Panc1 (cell line): ENCODE results near the gene EIF3L. TPM values are rescaled to one million over a fixed set of nuclear protein-coding genes. Genes with fewer than 3 reads are reported as not detected.

Experiments
- ATAC-seq: fragments of 200-7000 bp; cut with Tn5 transposase; 2 replicates; pipeline ENCODE4 v1.9.1; 2020; ENCODE audit warnings: mild to moderate bottlenecking, moderate library complexity
- BruUV-seq: library from RNA; stranded (reverse); fragments of 400-500 nt; replicated peaks from 2 replicates; lab custom pipeline; 2021; lab: Mats Ljungman, UMichigan
- CTCF ChIA-PET: fragments of 300-600 bp; sonication (Branson Sonifier 250); formaldehyde crosslinking; loops from one replicate; lab custom pipeline; 2022; ENCODE audit warnings: antibody characterized with exemption; lab: Charles Lee
- POLR2A ChIA-PET: fragments of 300-600 bp; sonication (Branson Sonifier 250); formaldehyde crosslinking; loops from one replicate; lab custom pipeline; 2022; ENCODE audit warnings: antibody characterized with exemption; lab: Charles Lee
- DNase-seq: peaks from one replicate; pipeline ENCODE4 v3.0.0-alpha.2; 2010; ENCODE audit warnings: low read depth, low spot score
- H3K27ac ChIP-seq: 2 replicates; pipeline ENCODE4 v1.5.1; 2011; ENCODE audit warnings: mild to moderate bottlenecking, low read length, inconsistent platforms
- H3K27me3 ChIP-seq: fragments of 200-500 bp; sonication (Bioruptor generic); 2 replicates; pipeline ENCODE4 v1.6.0; 2014; ENCODE audit warnings: low read length, inconsistent platforms; ENCODE audit not compliant: control insufficient read depth, insufficient read depth
- H3K36me3 ChIP-seq: fragments of 200-500 bp; sonication (Bioruptor generic); 2 replicates; pipeline ENCODE4 v1.5.1; 2014; ENCODE audit warnings: inconsistent platforms, mild to moderate bottlenecking, low read length, moderate library complexity; ENCODE audit not compliant: control insufficient read depth, insufficient read depth
- H3K4me1 ChIP-seq: 2 replicates; pipeline ENCODE4 v1.5.1; 2011; ENCODE audit warnings: inconsistent platforms, mild to moderate bottlenecking, low read length, moderate library complexity; ENCODE audit not compliant: control insufficient read depth, insufficient read depth
- H3K4me3 ChIP-seq, 2 experiments: 2 replicates each; pipeline ENCODE4 v1.5.1; 2011 to 2012; ENCODE audit warnings: low read depth in 2 of 2, low read length in 2 of 2, mild to moderate bottlenecking in 2 of 2, inconsistent platforms in 1 of 2, moderate library complexity in 1 of 2
- H3K9me3 ChIP-seq: fragments of 200-500 bp; sonication (Bioruptor generic); 2 replicates; pipeline ENCODE4 v1.5.1; 2014; ENCODE audit warnings: low read depth, mild to moderate bottlenecking, inconsistent platforms, low read length, moderate library complexity; ENCODE audit not compliant: control insufficient read depth, insufficient read depth
- POLR2AphosphoS5 ChIP-seq: IDR thresholded peaks from 2 replicates; pipeline ENCODE4 v1.6.1; 2012; ENCODE audit warnings: mild to moderate bottlenecking, low read depth, low read length, moderate library complexity
- SIN3A ChIP-seq: IDR thresholded peaks from 2 replicates; pipeline ENCODE4 v1.6.1; 2012; ENCODE audit warnings: low read depth, mild to moderate bottlenecking, low read length, moderate library complexity, borderline replicate concordance; ENCODE audit not compliant: insufficient read depth
- TCF7L2 ChIP-seq: IDR thresholded peaks from 2 replicates; pipeline ENCODE4 v1.6.1; 2011; ENCODE audit warnings: mild to moderate bottlenecking, low read depth, low read length, inconsistent platforms
- in situ Hi-C: cut with HindIII; loops from 2 replicates; pipeline ENCODE4 v1.10.0; 2016; ENCODE audit warnings: low sequenced_read_pairs, low pct_unique_long_range_greater_than_20kb
- intact Hi-C: fragments of 100-400 bp; cut with micrococcal nuclease; formaldehyde crosslinking; loops from one replicate; pipeline ENCODE4 v1.10.0; 2022; ENCODE audit not compliant: unreplicated experiment
- total RNA-seq: library from RNA; stranded (reverse); gene quantifications from one replicate; pipeline ENCODE4 v1.2.1, GENCODE V29; 2021; ENCODE audit not compliant: unreplicated experiment
- TF ChIP-seq, protein P1 (sequence below): fragments of 450-650 bp; IDR thresholded peaks from 2 replicates; pipeline ENCODE4 v1.5.1; 2017; ENCODE audit warnings: mild to moderate bottlenecking
- TF ChIP-seq, protein P2 (sequence below), 2 experiments: IDR thresholded peaks; 2 replicates each; pipeline ENCODE4 v1.6.1; 2011 to 2012; ENCODE audit warnings: low read depth in 2 of 2, control low read depth in 1 of 2, low read length in 1 of 2, mild to moderate bottlenecking in 1 of 2, moderate library complexity in 1 of 2; ENCODE audit not compliant: insufficient read depth in 1 of 2

The EIF3L gene
- total RNA-seq, 1 experiment from 2014 or later: 211 TPM

DNA sequence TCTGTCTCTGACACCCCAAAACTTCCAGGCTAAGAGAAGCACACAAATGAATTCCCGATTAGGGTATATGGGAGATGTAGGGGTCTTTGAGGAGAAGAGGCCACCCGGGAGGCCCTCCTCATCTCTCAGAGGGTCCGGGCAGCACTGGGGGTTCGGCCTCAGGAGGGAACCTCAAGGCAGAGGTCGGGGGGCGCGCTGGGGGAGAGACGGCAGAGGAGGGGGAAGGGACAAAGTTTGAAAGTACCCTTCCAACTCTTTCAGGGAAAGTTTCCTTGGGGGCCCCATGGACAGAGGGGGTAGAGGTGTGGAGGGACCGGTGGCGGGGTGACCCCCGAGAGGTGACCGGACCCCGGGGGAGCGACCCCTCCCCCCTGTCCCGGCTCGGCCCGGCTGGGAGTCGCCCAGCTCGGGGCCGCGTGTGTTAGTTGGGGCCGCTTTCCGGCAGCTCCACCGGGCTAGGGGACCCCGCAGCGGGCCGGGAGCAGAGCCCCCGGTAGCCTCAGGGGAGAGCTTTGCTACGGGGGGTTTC, 44.8 kb upstream of the EIF3L start:
- CTCF ChIA-PET: interaction anchor here (0.9 kb wide), 1 partner anchor 36 kb away, joined by 4 read pairs; no protein-coding TSS in a partner anchor

DNA sequence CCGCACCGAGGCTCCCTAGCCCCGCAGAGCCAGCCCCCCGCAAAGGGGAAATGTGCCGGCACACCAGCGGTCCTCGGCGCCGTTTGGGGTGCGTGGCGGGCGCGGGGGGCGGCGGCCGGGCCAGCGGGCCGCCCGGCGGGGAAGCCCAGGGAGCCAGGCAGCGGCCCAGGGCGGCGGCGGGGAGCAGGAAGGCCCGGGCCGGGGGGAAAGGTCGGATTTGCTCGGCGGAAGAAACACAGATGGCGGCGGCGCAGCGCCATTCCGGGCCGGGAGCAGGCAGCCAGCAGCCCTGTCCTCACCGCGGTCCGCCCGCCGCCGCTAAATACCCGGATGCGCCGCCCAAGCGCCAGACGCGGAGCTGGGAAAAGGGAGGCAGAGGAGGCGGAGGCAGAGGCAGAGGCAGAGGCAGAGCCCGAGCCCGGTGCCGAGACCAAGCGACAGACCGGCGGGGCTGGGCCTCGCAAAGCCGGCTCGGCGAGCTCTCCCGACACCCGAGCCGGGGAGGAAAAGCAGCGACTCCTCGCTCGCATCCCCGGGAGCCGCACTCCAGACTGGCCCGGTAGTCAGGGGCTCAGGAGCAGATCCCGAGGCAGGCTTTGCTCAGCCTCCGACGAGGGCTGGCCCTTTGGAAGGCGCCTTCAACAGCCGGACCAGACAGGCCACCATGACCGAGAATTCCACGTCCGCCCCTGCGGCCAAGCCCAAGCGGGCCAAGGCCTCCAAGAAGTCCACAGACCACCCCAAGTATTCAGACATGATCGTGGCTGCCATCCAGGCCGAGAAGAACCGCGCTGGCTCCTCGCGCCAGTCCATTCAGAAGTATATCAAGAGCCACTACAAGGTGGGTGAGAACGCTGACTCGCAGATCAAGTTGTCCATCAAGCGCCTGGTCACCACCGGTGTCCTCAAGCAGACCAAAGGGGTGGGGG, 44.1 kb upstream of the EIF3L start:
- in situ Hi-C loops (no loop called here), intact Hi-C loops (no loop called here)
- H3K36me3 ChIP-seq: no peaks in the 10 kb centered on the region; the same call in 1 of the 2 replicates
- no peaks in the 10 kb centered on the region for H3K9me3 ChIP-seq
- peaks cover 11% of the 10 kb centered on the region for H3K4me1 ChIP-seq
- H3K27ac ChIP-seq: peak overlapping the region; percentile 82
- TF ChIP-seq POLR2AphosphoS5: peak; percentile 90
- TF ChIP-seq SIN3A: peak; percentile 85; the same call in 1 of the 2 replicates
- TF ChIP-seq, protein P1, sequence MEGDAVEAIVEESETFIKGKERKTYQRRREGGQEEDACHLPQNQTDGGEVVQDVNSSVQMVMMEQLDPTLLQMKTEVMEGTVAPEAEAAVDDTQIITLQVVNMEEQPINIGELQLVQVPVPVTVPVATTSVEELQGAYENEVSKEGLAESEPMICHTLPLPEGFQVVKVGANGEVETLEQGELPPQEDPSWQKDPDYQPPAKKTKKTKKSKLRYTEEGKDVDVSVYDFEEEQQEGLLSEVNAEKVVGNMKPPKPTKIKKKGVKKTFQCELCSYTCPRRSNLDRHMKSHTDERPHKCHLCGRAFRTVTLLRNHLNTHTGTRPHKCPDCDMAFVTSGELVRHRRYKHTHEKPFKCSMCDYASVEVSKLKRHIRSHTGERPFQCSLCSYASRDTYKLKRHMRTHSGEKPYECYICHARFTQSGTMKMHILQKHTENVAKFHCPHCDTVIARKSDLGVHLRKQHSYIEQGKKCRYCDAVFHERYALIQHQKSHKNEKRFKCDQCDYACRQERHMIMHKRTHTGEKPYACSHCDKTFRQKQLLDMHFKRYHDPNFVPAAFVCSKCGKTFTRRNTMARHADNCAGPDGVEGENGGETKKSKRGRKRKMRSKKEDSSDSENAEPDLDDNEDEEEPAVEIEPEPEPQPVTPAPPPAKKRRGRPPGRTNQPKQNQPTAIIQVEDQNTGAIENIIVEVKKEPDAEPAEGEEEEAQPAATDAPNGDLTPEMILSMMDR: no peak
- TF ChIP-seq, protein P2, sequence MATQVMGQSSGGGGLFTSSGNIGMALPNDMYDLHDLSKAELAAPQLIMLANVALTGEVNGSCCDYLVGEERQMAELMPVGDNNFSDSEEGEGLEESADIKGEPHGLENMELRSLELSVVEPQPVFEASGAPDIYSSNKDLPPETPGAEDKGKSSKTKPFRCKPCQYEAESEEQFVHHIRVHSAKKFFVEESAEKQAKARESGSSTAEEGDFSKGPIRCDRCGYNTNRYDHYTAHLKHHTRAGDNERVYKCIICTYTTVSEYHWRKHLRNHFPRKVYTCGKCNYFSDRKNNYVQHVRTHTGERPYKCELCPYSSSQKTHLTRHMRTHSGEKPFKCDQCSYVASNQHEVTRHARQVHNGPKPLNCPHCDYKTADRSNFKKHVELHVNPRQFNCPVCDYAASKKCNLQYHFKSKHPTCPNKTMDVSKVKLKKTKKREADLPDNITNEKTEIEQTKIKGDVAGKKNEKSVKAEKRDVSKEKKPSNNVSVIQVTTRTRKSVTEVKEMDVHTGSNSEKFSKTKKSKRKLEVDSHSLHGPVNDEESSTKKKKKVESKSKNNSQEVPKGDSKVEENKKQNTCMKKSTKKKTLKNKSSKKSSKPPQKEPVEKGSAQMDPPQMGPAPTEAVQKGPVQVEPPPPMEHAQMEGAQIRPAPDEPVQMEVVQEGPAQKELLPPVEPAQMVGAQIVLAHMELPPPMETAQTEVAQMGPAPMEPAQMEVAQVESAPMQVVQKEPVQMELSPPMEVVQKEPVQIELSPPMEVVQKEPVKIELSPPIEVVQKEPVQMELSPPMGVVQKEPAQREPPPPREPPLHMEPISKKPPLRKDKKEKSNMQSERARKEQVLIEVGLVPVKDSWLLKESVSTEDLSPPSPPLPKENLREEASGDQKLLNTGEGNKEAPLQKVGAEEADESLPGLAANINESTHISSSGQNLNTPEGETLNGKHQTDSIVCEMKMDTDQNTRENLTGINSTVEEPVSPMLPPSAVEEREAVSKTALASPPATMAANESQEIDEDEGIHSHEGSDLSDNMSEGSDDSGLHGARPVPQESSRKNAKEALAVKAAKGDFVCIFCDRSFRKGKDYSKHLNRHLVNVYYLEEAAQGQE (IDR thresholded peaks at IDR 0.05; ENCODE audit: insufficient read depth in 1 of 2, low read depth in 2 of 2, low read length in 1 of 2): no peak
- CTCF ChIA-PET: interaction anchor here (0.9 kb wide), 1 partner anchor 37 kb away, joined by 4 read pairs; no protein-coding TSS in a partner anchor
- ATAC-seq (peak; percentile 68), DNase-seq (no peak)
- BruUV-seq: no TSS peak
- no peaks in the 10 kb centered on the region for H3K27me3 ChIP-seq
- POLR2A ChIA-PET: interaction anchor here (0.6 to 0.7 kb wide), 4 partner anchors 72 to 1653 kb away, joined by 3 to 6 read pairs (median 4); no protein-coding TSS in a partner anchor
- peak overlapping the region; percentile 65 to 75 for H3K4me3 ChIP-seq

More for the DNA sequence above, 44.8 kb upstream of the EIF3L start:
- Histone ChIP-seq H3K4me3 (peak overlapping the region; percentile 65 to 75), H3K27me3 (no peaks in the 10 kb centered on the region), H3K27ac (peak overlapping the region; percentile 81), H3K36me3 (no peaks in the 10 kb centered on the region; the same call in 1 of the 2 replicates), H3K4me1 (peaks cover 11% of the 10 kb centered on the region), H3K9me3 (no peaks in the 10 kb centered on the region)
- no peak for TF ChIP-seq TCF7L2
- TF ChIP-seq, protein P2 (IDR thresholded peaks at IDR 0.05; ENCODE audit: insufficient read depth in 1 of 2, low read depth in 2 of 2, low read length in 1 of 2): no peak
- TF ChIP-seq SIN3A: no peak
- TF ChIP-seq, protein P1: no peak
- TF ChIP-seq POLR2AphosphoS5: no peak
- intact Hi-C loops (no loop called here), in situ Hi-C loops (no loop called here)
- BruUV-seq: no TSS peak
- ATAC-seq (no peak), DNase-seq (no peak)
- POLR2A ChIA-PET: interaction anchor here (0.7 kb wide), 2 partner anchors 470 to 1654 kb away, joined by 3 to 5 read pairs; no protein-coding TSS in a partner anchor
